ENCODE data around the gene NCKAP5.
"Not testable (repeated sequence)": the region's sequence is repeated elsewhere in the genome, so short reads cannot be mapped to it uniquely, and the experiment has no call there.

The NCKAP5 gene

DNA sequence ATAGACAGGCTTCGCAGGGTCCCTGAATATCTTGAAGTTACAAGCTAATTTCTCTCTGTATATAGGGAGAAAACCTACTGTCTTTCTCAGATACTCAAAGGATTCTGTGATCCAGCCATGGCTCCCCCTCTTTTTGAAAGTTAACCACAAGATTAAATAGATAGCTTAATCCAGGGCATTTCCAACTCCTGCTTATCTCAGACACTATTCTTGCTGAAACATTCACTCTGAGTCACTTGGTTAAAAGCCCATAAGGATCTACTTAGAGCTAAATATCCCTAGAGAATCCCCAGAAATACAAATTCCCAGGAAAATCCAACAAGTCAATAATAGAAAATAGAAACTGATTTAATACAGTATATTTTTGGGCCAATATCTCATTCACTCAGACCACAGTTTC lies 719.1 kb downstream of the NCKAP5 start:
- no peak for DNase-seq

- DNase-seq = no peak
These were observed 722.9 kb downstream of the NCKAP5 start for GRCh38 chr2:132845339-132845738.

GRCh38 chr2:132844585-132844984 lies 723.7 kb downstream of the NCKAP5 start:
- DNase-seq = no peak

GRCh38 chr2:132837769-132838168 lies 730.5 kb downstream of the NCKAP5 start:
- DNase-seq = no peak

DNA sequence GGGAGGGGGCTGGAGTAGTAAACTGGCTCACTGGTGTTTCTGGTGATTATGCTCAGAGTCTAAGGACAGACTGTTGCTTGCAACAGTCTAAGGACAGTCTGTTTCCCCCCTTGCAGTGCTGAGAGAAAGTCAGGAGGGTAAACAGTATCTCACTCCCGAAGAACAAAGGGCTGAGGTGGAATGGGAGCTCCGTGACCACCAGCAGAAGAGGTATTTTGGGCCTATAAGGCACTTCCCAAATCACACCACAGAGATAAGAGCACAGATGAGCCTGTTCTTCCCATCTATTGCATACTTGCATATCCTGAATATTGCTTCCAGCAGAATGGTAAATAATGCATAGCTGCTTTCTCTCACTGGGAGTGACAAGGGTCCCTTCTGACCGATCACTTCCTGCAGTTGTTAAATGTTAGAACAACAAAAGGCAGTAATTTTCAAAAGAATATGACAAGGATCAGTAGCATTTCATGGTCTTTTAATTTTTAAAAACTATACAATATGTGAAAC lies 737.9 kb downstream of the NCKAP5 start:
- DNase-seq = no peak

- no peak for DNase-seq
These were observed 742.7 kb downstream of the NCKAP5 start for GRCh38 chr2:132825601-132826000.

DNA sequence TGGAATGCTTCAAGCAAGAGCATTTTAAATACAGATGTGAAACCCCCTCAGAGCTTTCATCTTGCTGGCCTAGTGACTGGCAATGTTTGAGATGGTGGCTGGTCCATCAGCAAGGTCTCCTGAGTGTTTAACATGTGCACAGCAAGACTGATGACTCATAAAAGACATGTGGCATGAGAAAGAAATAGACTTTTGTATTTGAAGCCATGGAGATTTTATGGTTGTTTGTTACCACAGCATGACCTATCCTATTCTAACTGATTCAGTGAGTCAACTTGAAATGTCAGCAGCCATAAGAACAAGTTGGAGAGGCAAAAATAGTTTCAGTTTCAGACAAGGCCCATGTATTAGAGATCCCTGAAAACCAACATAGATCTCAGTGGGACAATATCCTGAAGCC lies 743.5 kb downstream of the NCKAP5 start:
- DNase-seq = no peak

GRCh38 chr2:132816234-132816633 lies 752.0 kb downstream of the NCKAP5 start:
- no peak for DNase-seq

GRCh38 chr2:132815516-132815915 lies 752.7 kb downstream of the NCKAP5 start:
- DNase-seq = no peak

DNA sequence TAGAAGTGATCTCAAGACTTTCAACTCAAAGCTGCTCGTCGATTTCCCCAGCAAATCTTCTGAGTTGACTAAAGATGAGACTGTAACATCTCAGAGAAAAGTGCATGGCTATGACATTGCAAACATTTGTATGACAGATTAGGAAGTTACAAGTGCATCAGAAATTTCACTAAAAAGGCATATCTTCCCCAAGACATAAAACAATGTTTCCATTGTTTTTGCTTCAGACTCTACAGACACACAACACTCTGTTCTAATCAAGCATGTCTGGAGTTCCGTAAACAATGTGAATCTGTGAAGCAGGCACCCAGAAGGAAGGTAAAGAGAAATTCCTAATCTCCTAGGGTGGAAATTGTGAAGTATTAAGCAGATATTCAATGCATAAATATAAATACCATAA lies 753.6 kb downstream of the NCKAP5 start:
- DNase-seq = no peak

- no peak for DNase-seq
These were observed 754.8 kb downstream of the NCKAP5 start for GRCh38 chr2:132813422-132813821.

GRCh38 chr2:132811148-132811915 lies 756.9 kb downstream of the NCKAP5 start:
- DNase-seq = no peak

GRCh38 chr2:132809962-132810361 lies 758.3 kb downstream of the NCKAP5 start:
- DNase-seq = not testable (repeated sequence)

DNA sequence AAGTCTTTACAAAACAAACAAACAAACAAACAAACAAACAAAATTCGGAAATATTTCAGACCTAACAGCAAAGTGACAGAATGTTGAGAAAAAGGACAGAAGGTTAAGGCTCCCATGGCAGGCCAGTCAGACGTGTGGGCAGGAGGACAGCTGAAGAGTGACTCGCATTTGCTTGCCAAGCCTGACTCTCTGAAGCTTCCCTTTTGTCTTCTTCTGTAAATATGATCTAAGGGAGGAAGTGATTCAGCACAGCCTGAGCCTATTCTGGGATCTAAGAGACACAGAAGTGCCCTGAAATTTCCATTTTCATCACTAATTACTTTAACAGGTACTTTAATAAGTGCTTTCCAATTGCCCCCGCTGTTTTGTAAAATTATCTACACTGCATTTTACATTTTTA lies 764.2 kb downstream of the NCKAP5 start:
- no peak for DNase-seq

- no peak for DNase-seq
These were observed 769.9 kb downstream of the NCKAP5 start for GRCh38 chr2:132798341-132798740.

GRCh38 chr2:132797556-132797955 lies 770.7 kb downstream of the NCKAP5 start:
- DNase-seq = no peak

DNA sequence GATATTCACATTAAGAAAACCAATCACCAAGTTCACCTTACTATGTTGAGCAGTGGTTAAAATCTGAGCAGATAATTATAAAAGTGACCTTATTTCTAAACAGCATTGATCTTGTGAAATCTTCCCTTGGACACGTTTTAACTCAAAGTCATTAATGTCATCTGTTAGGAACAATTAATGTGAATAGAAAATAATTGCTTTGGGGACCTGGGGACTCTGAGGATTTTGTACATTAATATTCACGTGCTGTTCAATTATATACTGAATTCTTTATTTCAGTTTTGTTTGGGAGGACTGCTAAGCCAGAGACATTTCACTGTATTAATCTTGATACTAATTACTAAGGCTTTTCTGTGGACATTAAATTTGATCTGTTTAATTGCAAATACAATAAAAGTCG lies 771.2 kb downstream of the NCKAP5 start:
- DNase-seq = no peak

GRCh38 chr2:132795220-132795619 lies 773.0 kb downstream of the NCKAP5 start:
- no peak for DNase-seq

GRCh38 chr2:132793532-132793931 lies 774.7 kb downstream of the NCKAP5 start:
- DNase-seq = no peak

DNA sequence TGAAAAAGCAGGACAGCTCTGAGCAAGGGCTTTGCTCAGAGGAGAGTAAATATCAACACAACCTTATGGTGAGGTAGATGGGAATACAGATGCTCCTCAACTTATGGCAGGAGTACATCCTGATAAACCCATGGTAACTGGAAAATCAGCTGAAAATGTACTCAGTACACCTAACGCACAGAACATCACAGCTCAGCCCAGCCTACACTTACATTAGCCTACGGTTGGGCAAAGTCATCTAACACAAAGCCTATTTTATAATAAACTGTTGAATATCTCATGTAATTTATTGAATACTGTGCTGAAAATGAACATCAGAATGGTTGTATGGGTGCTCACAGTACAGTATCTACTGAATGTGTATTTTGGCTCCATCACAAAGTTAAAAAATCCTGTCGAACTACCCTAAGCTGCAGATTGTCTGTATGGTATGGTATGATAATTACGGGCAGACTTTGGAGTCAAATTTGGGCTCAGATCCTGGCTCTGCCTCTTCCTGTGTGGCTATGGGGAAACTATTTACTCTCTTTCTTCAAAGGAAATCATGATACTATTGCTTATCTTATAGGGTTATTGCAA lies 778.0 kb downstream of the NCKAP5 start:
- no peak for DNase-seq

DNA sequence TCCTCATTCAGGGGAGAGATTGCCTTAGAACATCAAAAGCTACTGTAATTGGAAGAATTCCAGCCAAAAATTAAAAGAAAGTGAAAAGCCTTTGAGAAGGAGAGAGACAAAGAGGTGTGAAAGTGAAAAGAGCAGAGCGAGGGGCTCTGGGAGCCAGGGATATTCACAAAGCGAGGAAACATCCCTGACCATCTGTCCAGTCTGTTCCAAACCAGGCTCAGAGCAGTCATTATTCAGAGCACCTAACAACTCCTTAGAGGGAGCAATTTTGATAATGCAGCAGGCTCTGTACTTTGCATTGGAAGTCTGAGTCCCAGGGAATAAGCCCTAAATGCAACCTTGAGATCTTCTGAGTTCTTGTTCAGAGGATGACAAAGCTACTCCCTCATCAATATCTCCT lies 779.2 kb downstream of the NCKAP5 start:
- no peak for DNase-seq

GRCh38 chr2:132788310-132788838 lies 779.9 kb downstream of the NCKAP5 start:
- no peak for DNase-seq

DNA sequence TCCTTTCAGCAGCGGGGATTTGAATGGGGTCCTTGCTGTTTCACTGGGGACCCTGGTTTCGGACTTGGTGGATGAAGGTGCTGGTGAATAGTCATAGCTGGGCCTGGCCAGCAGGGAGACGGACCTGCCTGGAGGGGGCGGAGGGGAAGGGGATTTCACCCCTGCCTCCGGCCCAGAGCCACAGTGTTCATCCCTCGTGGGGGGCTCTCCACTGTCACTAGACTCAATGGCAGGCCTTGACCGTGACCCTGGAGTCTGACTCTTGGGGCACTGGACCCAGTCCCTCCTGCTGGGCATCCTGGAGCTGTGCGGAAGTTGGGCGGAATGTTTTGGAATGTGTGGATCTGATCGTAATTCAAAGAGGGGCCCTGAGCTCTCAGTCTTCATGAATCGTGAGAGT lies 784.4 kb downstream of the NCKAP5 start:
- DNase-seq = no peak

DNA sequence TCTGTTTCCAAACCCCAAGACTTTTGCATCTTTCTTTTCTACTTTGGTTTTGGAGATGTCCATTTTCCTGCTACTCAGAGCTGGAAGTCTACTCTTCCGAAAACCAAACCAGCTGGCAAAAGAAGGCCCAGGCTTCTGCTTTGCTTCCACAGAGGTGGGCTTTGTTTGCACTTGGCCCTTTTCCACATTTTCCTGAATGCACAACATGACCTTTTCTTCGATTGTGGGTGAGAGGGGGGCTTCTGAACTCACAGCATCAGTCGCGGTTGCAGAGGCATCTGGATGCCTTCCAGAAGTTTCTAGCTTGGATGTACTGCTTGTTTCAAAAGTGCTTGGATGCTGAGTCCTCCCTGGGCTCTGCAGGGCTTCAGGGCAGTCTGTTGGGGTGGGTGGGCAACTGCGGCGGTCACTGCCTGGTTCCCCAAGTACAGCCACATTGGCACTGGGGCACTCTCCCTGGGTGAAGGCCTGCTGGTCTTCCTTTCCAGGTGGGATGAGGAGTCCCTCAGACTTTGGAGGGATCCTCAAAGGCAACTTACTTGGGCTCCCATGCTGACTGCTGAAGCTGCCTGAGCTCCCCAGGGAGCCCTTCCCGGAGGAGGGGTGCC lies 786.0 kb downstream of the NCKAP5 start:
- no peak for DNase-seq
